RWPE1 (cell line): ENCODE results near the gene BMAL2.

ENCODE experiments used
- CTCF ChIA-PET: fragments of 350-600 bp; sonication (Branson Sonifier 250); formaldehyde crosslinking; extraction: SDS; loops from one replicate; lab custom pipeline; 2021; lab: Yijun Ruan, JAX
- POLR2A ChIA-PET: fragments of 400-600 bp; formaldehyde crosslinking; extraction: SDS; loops from one replicate; lab custom pipeline; 2020; ENCODE audit warnings: antibody characterized with exemption; ENCODE audit not compliant: low non-redundant PET; lab: Yijun Ruan, JAX
- DNase-seq: peaks from one replicate; pipeline ENCODE4 v3.0.0; 2012; ENCODE audit warnings: low spot score
- H3K27ac ChIP-seq: fragments of 450-650 bp; 2 replicates; pipeline ENCODE4 v1.5.1; 2017
- TF ChIP-seq, protein P1 (sequence below): fragments of 450-650 bp; conservative IDR thresholded peaks from 2 replicates; pipeline ENCODE4 v1.5.1; 2017; ENCODE audit warnings: low read depth, mild to moderate bottlenecking

The BMAL2 gene

DNA sequence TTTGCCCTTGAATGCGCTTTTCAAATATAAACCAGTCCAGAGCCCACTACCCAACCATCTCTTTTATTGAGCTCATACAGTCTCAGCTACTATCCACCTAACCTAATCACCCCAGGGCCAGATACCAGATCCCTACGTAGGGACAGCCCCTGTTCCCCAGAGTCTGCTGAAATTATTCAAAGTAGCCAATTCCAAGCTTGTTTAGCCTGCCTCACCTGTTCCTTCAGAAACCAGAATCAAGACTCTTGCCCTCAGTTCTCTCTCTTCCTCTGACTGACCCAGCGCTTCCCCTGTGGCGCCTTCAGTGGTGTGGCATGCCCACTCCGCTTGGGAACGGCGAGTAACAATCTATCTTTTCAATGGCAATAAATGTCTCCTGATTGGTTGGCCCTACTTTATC is 18.8 kb downstream of the BMAL2 start:
- no peak overlapping the region for H3K27ac ChIP-seq
- CTCF ChIA-PET = interaction anchor here (0.6 kb wide), 1 partner anchor 337 kb away, joined by 3 read pairs; the partner anchor contains the start of gene TM7SF3
- DNase-seq = no peak
- TF ChIP-seq, protein P1, sequence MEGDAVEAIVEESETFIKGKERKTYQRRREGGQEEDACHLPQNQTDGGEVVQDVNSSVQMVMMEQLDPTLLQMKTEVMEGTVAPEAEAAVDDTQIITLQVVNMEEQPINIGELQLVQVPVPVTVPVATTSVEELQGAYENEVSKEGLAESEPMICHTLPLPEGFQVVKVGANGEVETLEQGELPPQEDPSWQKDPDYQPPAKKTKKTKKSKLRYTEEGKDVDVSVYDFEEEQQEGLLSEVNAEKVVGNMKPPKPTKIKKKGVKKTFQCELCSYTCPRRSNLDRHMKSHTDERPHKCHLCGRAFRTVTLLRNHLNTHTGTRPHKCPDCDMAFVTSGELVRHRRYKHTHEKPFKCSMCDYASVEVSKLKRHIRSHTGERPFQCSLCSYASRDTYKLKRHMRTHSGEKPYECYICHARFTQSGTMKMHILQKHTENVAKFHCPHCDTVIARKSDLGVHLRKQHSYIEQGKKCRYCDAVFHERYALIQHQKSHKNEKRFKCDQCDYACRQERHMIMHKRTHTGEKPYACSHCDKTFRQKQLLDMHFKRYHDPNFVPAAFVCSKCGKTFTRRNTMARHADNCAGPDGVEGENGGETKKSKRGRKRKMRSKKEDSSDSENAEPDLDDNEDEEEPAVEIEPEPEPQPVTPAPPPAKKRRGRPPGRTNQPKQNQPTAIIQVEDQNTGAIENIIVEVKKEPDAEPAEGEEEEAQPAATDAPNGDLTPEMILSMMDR = no peak
- POLR2A ChIA-PET = no interaction called here

DNA sequence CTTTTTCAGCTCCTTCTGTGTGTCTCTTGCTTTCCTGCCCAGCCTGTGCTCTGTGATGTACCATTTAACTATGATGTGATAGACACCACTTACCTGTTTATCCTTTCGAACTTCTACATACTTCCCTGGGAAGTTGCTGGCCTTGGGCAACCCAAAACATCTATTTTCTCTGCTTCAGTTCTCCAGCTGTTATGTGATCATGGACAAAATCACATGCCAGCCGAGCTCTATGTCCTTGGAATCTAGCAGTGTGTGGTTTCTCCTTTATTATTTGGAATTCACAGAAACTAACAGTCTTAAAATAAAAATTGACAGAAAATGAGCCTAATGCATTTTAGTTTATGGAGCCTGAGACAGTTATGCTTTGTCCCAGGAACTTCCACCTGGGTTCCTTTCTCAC is 22.9 kb downstream of the BMAL2 start:
- ChIA-PET CTCF (interaction anchor here (1.5 kb wide), 1 partner anchor 8 kb away, joined by 4 read pairs; no protein-coding TSS in a partner anchor), POLR2A (no interaction called here)
- no peak overlapping the region for H3K27ac ChIP-seq
- no peak for DNase-seq
- TF ChIP-seq, protein P1 = no peak

DNA sequence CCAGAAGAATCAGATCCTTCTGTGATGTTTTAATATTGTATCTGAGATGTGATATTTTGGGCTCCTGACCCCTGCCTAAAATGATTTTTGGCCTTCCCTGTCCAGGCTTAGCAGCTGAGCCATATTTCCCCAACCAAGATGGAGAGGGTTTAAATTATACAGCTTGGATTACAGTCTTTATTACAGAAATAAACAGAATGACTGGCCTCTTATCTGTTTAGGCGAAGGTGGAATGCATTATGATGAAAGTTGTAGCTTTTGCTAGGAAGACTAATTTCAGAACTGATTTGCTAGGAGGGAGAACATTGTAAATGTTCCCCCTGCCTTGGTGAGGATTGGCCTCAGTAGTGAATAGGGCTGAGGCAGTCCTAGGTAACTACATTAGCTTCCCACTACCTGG is 23.3 kb downstream of the BMAL2 start:
- TF ChIP-seq, protein P1 = no peak
- H3K27ac ChIP-seq = no peak overlapping the region
- POLR2A ChIA-PET = no interaction called here
- DNase-seq = no peak
- CTCF ChIA-PET = interaction anchor here (1.5 kb wide), 1 partner anchor 9 kb away, joined by 4 read pairs; no protein-coding TSS in a partner anchor

DNA sequence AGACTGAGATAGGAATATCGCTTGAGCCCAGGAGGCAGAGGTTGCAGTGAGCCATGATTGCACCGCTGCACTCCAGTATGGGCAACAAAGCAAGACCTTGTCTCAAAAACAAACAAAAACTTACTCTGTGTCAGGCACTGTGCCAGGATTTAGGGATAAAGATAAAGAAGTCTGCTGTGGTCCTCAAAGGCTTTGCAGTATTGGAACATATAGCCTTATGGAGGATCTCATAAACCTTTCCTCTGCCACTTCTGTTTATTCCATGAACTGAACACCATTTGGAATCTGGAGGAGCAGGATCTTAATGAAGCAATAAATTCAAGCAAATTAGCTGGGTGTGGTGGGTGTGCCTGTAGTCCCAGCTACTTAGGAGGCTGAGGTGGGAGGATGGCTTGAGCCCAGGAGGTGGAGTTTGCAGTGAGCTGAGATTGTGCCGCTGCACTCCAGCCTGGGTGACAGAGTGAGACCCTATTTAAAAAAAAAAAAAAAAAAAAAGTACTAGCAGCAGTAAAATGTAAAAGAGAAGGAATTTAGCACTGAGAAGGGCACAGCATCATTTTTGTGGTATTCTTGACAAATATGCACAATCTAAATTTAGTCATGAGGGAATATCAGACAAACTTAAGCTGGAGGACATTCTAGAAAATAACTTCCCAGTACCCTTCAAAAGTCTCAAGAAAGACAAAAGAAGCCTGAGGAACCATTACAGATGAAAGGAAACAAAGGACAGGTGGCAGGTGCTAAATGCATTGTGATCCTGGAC is 27.1 kb downstream of the BMAL2 start:
- TF ChIP-seq, protein P1 = no peak
- ChIA-PET POLR2A (no interaction called here), CTCF (interaction anchor here (0.5 kb wide), 1 partner anchor 20 kb away, joined by 3 read pairs; no protein-coding TSS in a partner anchor)
- DNase-seq = no peak
- H3K27ac ChIP-seq = no peak overlapping the region

DNA sequence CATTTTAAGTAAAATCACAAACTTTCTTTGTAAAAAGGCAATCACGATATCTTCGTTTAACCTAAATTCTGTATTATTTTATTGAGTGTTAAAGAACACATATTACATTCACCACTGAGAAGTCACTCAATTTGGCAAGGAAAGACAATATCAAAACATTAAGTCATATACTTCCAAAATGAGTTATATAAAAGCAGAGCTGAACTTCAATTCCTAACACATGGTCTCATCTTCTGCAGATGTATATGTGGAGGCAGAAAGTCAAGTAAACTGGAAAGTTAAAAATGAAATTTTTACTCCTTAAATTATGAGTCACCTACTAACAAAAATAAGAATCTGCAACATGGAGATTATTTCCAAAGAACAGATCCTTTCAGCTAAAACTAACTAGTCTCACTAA is 28.7 kb downstream of the BMAL2 start:
- TF ChIP-seq, protein P1 = no peak
- no peak for DNase-seq
- no peak overlapping the region for H3K27ac ChIP-seq
- ChIA-PET POLR2A (no interaction called here), CTCF (no interaction called here)

DNA sequence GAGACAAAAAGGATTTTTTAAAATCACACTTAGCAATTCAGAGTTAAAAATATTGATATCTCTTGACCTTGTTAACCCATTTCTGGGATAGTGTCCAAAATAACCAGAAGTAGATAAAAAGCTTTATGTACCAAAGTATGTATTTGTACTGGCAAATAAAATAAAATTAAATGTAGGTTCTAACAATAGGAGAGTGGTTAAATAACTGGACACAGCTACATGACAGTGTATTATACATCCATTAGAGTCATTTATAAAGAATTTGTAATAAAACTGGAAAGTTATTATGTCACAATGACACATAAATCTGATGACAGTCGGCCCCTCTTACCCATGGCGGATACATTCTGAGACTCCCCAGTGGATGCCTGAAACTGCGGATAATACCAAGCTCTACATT is 34.0 kb downstream of the BMAL2 start:
- CTCF ChIA-PET = interaction anchor here (0.6 kb wide), 1 partner anchor 574 kb away, joined by 3 read pairs; no protein-coding TSS in a partner anchor
- POLR2A ChIA-PET = no interaction called here
- TF ChIP-seq, protein P1 = no peak
- H3K27ac ChIP-seq = no peak overlapping the region
- no peak for DNase-seq
